Stimulated activated CD8-positive, alpha-beta memory T cell treated with anti-CD3 and anti-CD28 coated beads, Interleukin-4, amount 100 ng/mL, for 24 hours (primary cell): ENCODE data around the gene PON2.
"Not testable (repeated sequence)": the region's sequence is repeated elsewhere in the genome, so short reads cannot be mapped to it uniquely, and the experiment has no call there.

Experiments
- DNase-seq: peaks from one replicate; pipeline ENCODE4 v3.0.0-alpha.2; 2020; ENCODE audit warnings: low read depth

The PON2 gene

DNA sequence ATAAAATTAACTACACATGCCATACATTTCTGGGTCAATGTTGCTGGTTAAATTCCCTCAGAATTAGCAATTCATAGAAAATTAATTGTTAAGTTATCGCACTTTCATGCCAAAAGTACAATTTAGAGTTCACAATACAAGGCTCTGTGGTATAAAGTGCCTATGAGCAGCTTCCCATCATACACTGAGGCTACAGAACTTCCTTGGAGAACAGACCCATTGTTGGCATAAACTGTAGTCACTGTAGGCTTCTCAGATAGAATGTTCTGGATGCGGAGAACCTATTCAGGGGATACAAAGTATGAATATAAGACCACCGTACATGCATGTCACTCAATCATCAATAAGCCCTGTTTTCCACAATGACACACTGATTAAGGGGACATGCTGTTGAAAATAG, 29.6 kb downstream of the PON2 start:
- DNase-seq: no peak

DNA sequence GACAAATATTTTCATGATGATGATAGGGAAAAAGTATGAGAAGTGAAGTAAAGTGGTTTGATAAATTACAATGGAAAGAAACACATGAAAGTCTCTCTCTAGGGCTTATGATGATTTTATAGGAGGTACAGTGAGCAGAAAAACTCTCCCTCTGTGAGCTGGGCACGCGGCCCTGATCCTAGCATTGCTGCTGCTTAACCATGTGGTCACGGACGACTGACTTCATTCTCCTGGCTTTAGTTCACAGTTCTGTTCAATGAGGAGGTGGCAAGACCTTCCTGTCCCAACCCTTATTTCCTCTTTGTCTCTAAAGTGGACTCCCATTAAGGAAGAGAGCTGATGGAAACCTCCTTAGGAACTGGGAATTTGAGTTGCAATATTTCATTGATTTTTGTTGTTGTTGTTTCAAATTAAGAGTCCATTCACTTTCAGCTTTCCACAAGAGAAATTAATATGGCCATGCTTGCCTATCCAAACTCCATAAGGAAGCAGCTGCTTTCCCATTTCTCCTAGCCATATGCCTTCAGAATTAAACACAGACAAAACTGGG, 30.4 kb downstream of the PON2 start:
- no peak for DNase-seq

DNA sequence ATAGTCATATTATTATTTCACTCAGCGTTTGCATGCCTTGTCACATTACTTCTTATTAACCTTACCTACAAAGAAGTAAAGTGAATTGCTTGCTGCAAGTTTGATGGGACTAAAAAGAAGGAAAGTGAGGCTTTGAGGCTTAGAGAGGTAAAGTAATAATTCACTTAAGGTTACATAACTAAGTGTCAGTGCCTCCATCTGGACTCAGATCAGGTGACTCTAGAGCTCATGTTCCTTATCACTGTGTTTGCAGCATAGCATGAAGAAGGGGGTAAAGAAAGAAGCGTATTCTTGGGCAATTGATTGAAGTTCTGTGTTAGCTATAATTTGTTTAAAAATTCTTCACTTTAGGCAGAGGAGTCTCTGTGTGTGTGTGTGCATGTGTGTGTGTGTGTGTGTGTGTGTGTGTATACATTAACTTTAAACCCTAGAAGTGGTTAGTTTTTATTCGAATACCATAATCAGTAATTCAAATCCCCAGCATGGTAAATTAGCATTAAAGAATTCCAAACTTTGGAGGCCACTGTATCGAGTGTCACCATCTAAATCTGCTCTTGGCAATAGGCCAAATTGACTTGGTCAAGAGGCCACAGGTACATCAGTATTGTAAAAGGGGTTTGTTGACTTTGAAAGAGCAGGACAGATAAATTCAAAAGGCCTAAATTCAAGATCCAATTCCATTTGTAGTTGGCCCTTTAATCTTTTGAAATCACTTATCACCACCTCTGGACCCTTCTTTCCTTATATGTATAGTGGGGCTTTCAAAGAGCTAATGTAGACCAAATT, 36.5 kb downstream of the PON2 start:
- no peak for DNase-seq

DNA sequence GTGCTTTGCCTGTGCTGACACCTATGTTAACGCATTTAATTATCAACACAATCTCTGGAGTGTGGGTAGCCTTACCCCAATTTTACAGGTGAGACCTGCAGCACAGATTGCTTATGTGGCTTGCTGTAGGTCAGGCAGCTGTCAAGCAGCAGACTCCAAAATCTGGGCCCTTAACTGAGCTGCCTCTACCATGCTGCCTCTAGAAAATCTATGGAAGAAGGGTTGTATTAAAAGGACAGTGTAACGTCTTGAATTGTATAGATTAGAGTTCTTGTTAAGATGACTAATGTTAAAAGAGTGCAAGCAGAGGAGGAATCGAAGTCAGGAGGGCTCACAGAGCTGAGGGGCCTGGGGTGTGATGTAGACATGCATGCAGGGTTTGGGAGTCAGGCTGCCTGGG, 37.4 kb downstream of the PON2 start:
- DNase-seq: no peak

DNA sequence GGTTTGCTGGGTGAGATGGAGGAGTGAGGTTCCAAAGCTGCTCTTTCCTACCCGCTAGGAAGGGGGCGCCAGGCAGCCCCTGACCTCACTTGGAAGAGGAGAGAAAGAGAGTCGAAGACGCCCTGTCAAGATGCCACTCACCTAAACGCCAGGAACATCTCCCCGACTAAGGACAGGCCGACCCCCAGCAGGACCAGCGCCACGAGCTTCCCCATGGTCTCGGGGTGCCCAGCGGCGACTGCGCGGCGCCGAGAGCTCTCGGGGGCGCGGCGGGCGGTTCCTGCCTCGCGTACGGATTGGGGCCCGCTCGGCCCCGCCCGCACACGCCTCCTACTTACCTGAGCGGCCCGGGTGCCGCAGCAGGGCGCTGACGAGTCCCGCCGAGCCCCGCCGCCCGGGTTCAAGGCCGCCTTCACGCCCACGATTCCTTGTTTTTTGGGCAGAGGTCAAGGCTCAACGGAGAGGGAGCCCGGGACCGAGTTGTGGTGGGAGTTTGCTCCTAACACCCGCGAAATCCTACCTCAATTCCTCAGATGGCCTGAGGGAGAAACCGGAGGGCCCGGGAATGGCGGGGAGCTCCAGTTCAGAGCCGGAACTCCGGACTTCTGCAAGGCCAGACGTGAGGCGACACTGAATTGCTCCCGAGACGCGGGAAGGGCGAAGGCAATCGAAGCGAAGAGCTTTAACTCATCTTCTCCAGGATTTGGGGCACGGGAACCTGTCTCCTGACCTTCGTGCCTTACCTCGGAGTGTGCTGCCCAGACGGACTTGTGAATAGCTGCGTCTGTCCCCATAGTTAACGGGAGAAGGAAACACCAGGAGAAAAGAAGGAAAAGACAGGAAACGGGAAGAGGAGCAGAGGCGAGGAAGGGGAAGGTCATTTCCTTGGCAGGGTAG, 38.4 kb downstream of the PON2 start, which contains the start of gene PON3:
Gene PON3, minus strand, starts transcription at position 240 of the 897 bp plus-strand sequence. Its CDS starts 25 bp downstream, at position 215.
- no peak for DNase-seq

DNA sequence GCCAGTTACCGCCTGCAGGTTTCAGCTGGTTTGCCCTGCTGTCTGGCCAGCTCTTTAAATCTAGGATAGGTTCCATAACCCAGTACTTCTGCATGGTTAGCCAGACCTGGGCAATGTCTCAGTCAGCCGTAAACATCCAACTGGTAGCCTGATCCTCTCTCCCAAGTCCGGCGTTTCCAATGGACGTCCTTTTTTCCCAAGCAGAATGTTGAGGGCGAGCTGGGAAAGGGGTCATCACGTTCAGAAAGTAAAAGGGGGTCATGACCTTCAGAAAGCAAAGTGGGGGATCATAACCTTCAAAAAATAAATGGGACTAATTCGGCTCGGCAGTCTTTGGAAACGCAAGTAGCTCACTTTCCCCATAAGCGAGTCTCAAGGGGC, 39.1 kb downstream of the PON2 start:
- DNase-seq: no peak

DNA sequence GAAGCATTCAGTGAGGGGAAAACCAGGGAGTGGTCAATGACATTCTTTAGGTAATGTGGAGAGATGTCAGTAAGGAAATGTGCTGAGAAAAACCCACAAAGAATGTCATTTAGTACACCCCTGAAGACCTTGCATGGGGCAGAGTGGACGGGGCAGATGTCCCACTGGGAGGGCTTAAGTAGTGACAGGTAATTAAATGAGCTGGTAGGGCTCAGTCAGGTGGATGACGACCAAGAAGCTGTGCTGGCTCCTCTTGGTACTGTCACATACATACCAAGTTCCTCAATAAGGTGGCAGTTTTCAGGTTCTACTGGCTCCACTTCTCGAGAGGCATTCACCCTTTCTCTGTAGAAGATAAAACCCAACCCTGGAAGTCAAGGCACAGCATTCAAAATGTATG, 40.5 kb downstream of the PON2 start:
- no peak for DNase-seq

DNA sequence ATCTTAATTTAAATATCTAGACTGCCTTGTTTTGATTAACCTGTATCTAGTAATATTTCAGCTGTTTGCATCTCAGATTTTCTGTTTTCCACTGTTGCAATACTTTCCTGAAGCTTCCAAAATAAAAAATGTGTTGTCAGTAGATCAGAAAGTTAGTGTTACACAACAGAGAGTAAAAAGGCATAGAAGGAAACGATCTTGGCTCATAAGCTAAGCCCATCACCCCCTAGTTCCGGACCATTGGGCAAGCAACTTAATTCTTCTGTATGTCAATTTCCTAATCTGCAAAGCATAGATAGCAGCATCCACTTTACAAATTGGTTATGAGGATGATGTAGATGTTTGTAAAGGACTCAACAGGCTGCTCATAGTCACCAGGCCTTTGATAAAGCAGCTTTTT, 43.1 kb downstream of the PON2 start:
- no peak for DNase-seq

DNA sequence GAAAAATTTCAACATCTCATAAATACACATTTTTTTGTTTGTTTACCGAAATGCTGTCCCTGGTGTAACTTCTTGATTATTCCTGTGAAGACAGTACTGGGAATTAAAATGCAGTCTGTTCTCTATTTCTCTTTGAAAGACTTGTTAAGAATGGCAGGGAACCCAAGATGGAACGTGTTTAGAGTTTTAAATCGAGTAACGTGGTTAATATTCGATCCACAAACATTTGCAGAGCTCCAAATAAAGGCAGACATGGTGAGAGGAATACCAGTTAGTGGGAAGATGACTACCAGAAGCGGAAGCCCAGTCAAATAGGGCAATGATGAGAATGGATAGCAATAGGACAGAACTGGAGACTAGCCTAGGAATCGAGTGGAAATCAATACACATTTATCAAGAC, 45.3 kb downstream of the PON2 start:
- DNase-seq: no peak

DNA sequence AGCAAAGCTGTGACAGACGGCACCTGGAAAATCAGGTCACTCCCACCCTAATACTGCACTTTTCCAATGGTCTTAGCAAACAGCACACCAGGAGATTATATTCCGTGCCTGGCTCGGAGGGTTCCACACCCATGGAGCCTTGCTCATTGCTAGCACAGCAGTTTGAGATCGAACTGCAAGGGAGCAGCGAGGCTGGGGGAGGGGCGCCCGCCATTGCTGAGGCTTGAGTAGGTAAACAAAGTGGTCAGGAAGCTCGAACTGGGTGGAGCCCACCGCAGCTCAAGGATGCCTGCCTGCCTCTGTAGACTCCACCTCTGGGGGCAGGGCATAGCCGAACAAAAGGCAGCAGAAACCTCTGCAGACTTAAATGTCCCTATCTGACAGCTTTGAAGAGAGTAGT, 55.4 kb downstream of the PON2 start:
- not testable (repeated sequence) for DNase-seq

DNA sequence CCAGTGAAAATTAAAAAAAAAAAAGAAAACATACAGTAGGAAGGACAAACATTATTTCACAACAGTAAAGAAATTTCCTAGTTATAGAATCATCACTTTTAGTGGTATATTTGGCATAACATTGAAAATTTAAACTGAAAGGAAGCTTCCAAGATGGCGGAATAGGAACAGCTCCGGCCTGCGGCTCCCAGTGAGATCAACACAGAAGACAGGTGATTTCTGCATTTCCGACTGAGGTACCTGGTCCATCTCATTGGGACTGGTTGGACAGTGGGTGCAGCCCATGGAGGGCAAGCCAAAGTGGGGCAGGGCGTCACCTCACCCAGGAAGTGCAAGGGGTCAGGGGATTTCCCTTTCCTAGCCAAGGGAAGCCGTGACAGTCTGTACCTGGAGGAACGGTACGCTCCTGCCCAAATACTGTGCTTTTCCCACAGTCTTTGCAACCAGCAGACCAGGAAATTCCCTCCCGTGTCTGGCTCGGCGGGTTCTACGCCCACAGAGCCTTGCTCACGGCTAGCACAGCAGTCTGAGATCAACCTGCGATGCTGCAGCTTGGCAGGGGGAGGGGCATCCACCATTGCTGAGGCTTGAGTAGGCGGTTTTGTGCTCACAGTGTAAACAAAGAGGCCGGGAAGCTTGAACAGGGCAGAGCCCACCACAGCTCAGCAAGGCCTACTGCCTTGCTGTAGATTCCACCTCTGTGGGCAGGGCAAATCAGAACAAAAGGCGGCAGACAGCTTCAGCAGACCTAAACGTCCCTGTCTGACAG, 58.0 kb downstream of the PON2 start:
- DNase-seq: no peak

DNA sequence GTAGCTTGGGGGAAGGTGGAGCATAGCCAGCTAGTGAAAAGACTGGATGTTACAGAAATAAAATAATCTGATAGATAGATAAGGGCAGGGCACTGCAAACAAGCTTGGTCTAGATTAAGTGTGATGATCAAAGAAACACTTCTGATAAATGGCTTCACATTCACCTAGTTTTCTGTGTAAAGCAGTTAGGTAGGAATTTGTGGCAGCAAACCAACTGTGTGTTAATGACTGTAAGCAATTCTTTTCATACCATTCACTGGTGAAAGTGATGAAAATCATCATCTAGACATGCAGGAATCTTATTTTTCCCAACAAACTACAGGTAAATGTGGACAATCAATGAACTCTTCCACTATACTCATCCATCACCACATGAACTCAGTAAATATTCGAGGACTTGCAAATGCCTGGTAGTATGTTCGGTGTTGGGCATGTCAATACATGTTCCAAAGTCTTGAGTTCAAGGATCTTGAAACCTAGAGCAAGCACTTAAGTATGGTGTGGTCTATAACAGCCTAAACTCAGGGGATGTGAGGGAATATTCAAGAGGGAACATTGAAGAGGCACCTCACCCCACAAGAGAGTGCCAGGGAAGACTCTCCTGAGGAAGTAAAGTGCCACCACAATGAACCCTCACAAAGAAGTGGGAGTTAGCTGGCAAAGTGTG, 59.1 kb downstream of the PON2 start:
- no peak for DNase-seq

DNA sequence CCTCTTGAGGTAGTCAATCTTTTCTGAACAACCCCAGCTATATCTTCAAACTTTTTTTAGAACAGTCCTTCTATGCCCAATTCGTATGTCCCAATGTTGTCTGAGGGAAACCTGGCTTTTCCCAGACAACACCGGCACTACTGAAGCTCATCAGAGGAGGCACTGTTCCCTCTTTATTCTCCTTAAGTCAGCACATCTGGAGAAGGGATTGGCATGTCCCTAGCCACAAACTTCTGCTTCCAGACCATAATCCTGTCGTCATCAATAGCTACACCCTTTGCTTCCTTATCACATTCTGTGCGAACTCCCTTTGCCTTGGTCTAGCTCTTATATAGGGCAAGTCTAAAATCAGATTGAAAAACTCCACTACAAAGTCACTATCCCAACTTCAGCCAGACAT, 61.5 kb downstream of the PON2 start:
- no peak for DNase-seq

DNA sequence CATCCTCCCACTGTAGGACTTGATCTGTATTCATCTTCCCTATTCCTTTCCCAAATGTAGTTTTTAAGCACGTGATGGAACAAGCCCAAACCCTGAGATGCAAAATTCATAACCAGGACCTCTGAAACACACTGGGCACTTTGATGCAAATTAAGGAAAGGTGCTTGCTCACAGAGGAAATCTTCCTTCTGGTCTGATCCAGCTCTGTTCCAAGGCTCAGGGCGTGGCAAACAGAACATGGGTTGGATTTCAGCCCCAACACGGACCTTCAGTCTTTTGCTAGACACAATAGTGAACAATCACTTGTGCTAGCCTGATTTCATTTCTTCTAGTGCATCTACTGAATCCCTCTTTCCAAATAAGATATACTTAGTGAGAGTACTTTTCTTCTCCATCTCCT, 66.6 kb downstream of the PON2 start:
- no peak for DNase-seq

DNA sequence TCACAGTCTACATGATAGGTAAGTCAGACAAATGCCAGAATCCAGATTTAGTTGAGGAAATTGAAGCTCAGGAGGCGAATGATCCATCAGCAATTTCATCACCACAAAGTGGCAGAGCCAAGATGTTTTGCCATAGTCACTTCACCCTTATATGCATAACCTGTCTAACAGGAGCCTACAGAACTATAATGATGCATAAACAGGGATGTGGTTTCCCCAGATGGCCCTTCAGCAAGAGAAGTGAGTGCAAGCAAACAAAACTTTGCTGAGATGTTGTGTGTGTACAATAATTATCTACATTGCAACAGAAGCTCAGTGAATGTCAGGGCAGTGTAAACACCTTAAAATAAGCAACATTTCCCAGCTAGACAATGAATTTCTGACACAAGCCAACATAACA, 67.2 kb downstream of the PON2 start:
- DNase-seq: no peak

DNA sequence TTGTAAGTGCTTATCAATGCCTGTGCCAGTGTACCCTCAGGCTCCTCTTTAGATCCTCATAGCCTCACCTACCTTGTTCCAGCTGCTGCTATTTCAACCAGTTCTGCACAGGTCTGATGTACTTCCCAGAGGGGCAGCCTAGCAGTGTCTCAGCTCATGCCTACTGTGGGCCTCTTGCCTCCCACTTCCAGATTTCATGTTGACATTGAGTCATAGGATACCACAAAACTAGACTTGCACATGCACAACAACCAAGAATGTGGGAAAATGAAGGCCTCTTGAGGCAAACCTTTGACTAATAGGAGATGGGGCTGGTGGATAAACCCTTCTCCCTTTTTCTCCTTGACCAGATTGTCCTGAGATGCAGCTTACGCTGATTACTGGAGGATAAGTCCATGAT, 69.7 kb downstream of the PON2 start:
- DNase-seq: no peak

DNA sequence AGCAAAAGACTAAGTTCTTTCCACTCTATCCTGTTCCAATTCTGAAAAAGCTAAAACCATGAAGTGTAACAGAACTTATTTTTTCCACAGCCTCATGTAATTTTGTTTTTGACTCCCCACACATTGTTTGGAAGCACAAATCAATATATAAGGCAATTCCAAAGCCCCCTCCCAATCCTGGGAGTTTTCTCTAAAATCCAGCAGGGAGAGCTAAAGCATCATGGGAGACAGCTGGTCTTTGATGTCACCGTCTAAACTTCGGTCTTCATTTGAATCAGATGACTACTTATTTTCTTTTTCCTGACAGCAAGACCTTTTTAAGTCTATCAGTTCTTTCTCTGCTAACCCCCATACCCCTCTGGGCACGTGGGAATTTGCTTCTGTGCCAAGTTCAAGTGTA, 77.2 kb downstream of the PON2 start:
- DNase-seq: no peak
